K562 (cell line): ENCODE results near the gene RNF166. TPM values are rescaled to one million over a fixed set of nuclear protein-coding genes. Genes with fewer than 3 reads are reported as not detected.

Experiments used
- ETV5 ChIP-seq: sonication (generic); formaldehyde crosslinking; IDR thresholded peaks from 2 replicates; pipeline ENCODE4 v1.4.0; 2020; ENCODE audit warnings: low read depth, mild to moderate bottlenecking, missing genetic modification reagents
- GABPB1 ChIP-seq: sonication (generic); formaldehyde crosslinking; IDR thresholded peaks from 2 replicates; pipeline ENCODE4 v1.8.0; 2022; ENCODE audit warnings: mild to moderate bottlenecking, missing genetic modification reagents
- polyA plus RNA-seq, 8 experiments: library from polyadenylated mRNA; depleted of rRNA in 4 of 8; stranded (reverse) in 5 of 8; unstranded in 3 of 8; fragments of >200 nt; fragmentation: Nextera tagmentation in 2 of 8; fragmentation: Illumina TruSeq in 1 of 8; extraction: Ambion mirVana in 2 of 8; extraction: Trizol in 1 of 8; gene quantifications; 2 replicates each; pipeline versions ENCODE4 v1.2.1 to v1.2.3, GENCODE V29; 2011 to 2014; ENCODE audit warnings: inconsistent platforms in 1 of 8, missing spikeins in 1 of 8
- total RNA-seq, 7 experiments: library from RNA; depleted of rRNA in 6 of 7; stranded (reverse); fragments of >200 nt in 6 of 7; fragmentation: Illumina TruSeq in 2 of 7; extraction: Trizol in 2 of 7; gene quantifications; 2 replicates each; pipeline versions ENCODE4 v1.2.1 to v1.2.3, GENCODE V29; 2011 to 2021; ENCODE audit warnings: low replicate concordance in 1 of 7
- TF ChIP-seq, protein P1 (sequence below), 2 experiments: fragments of 450-650 bp in 1 of 2; sonication (generic) in 1 of 2; formaldehyde crosslinking in 1 of 2; IDR thresholded peaks; 2 replicates each; pipeline versions ENCODE4 v1.7.1 to v1.9.0; 2016 to 2022; ENCODE audit warnings: inconsistent platforms in 1 of 2, mild to moderate bottlenecking in 1 of 2, missing genetic modification reagents in 1 of 2
- TF ChIP-seq, protein P2 (sequence below): fragments of 250-450 bp; sonication (Bioruptor Pico); IDR thresholded peaks from 2 replicates; pipeline ENCODE4 v1.8.0; 2021; ENCODE audit warnings: moderate library complexity, mild to moderate bottlenecking, inconsistent platforms

RNF166 gene
- total and polyA plus RNA-seq, 9 of the 15 experiments (the other 6 are each of a cell fraction or from before 2014, with no cell fraction given): 0.56 to 60.3 (median 19.5) TPM

DNA sequence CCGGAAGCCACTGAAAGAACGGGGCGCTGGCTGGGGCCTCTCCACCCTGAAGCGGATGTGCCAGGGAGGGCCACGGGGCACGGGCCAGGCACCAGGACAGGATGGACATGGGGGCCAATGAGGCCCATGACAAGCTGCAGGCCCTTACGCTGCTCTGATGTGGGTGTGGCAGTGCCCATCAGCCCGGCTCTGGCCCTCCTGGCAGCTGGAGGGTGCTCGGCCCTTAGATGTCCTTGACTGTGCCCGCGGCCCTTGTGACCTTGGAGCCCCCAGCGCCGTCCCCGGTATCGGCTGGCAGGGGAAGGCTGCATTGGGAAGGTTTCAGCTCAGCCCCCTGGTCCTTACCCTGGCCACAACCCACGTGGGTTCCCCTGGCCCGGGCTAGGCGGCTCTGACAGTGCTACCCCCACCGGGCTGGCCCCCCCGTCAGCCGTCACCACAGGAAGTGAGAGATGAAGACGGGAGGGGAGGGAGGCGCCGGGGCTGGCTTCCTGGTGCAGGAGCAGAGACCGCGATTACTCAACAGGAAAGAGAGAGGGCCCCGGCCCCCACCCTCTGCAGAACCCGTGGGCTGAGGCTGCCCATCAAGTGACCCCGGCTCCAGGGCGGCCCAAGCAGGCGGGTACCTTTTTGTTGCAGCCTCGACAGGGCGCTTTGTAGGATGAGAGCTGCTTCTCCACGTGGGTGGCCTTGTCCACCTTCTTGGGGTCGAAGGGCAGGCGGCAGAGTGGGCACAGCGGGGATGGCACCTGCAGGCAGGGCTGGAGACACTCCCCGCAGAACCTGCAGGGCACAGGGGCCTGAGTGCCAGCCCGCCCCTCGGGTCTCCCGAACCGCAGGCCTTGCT is 5.3 kb downstream of the RNF166 start (continued):
- TF ChIP-seq, protein P1, sequence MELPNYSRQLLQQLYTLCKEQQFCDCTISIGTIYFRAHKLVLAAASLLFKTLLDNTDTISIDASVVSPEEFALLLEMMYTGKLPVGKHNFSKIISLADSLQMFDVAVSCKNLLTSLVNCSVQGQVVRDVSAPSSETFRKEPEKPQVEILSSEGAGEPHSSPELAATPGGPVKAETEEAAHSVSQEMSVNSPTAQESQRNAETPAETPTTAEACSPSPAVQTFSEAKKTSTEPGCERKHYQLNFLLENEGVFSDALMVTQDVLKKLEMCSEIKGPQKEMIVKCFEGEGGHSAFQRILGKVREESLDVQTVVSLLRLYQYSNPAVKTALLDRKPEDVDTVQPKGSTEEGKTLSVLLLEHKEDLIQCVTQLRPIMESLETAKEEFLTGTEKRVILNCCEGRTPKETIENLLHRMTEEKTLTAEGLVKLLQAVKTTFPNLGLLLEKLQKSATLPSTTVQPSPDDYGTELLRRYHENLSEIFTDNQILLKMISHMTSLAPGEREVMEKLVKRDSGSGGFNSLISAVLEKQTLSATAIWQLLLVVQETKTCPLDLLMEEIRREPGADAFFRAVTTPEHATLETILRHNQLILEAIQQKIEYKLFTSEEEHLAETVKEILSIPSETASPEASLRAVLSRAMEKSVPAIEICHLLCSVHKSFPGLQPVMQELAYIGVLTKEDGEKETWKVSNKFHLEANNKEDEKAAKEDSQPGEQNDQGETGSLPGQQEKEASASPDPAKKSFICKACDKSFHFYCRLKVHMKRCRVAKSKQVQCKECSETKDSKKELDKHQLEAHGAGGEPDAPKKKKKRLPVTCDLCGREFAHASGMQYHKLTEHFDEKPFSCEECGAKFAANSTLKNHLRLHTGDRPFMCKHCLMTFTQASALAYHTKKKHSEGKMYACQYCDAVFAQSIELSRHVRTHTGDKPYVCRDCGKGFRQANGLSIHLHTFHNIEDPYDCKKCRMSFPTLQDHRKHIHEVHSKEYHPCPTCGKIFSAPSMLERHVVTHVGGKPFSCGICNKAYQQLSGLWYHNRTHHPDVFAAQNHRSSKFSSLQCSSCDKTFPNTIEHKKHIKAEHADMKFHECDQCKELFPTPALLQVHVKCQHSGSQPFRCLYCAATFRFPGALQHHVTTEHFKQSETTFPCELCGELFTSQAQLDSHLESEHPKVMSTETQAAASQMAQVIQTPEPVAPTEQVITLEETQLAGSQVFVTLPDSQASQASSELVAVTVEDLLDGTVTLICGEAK (IDR thresholded peaks at IDR 0.05): peak; percentile 57
- TF ChIP-seq, protein P1 (CRISPR knock-in tag; IDR thresholded peaks at IDR 0.05): no peak
- TF ChIP-seq ETV5 (CRISPR knock-in tag) (peak; percentile 92), GABPB1 (CRISPR knock-in tag) (peak; percentile 86)
- TF ChIP-seq, protein P2, sequence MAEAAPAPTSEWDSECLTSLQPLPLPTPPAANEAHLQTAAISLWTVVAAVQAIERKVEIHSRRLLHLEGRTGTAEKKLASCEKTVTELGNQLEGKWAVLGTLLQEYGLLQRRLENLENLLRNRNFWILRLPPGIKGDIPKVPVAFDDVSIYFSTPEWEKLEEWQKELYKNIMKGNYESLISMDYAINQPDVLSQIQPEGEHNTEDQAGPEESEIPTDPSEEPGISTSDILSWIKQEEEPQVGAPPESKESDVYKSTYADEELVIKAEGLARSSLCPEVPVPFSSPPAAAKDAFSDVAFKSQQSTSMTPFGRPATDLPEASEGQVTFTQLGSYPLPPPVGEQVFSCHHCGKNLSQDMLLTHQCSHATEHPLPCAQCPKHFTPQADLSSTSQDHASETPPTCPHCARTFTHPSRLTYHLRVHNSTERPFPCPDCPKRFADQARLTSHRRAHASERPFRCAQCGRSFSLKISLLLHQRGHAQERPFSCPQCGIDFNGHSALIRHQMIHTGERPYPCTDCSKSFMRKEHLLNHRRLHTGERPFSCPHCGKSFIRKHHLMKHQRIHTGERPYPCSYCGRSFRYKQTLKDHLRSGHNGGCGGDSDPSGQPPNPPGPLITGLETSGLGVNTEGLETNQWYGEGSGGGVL (CRISPR knock-in tag): no peak
